Right hindlimb (tissue), 1 donor: ENCODE data around the gene CCDC57.

Experiments used
- DNase-seq: peaks from one replicate; pipeline ENCODE4 v3.0.0-alpha.2; 2018

CCDC57 gene

DNA sequence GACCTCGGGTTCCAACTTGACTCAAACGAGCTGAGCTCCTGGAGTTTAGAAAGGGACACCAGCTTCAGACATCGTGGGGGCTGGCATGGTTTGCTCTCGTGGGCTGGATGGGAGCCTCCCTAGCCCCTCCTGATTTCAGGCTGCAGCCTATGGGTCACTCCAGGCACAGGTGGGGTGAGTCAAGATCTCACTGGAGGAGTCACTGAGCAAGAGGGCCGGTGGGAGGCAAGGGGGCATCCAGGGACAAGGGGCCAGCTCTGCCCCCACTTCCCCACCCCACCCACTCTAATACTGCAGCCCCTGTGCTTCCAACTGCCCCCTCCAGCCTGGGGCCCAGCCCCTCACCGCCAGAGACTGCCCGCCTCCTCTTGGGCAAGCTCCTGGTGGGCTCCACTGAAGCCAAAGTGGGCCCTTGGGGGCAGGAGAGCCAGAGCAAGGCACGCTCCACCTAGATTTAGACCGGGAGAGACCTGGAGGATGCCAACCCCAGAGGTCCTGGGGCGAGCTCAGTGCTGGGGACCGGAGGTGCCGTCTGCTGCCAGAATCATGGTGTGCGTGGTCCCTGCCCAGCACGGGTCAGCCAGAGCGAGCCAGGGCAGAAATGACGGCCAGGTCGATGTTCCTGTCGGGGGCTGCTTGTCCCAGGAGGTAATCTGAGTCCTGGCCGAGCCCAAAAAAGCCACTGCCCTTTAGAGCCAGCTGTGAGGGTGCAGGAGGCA is 22.6 kb upstream of the CCDC57 start:
- DNase-seq: no peak

DNA sequence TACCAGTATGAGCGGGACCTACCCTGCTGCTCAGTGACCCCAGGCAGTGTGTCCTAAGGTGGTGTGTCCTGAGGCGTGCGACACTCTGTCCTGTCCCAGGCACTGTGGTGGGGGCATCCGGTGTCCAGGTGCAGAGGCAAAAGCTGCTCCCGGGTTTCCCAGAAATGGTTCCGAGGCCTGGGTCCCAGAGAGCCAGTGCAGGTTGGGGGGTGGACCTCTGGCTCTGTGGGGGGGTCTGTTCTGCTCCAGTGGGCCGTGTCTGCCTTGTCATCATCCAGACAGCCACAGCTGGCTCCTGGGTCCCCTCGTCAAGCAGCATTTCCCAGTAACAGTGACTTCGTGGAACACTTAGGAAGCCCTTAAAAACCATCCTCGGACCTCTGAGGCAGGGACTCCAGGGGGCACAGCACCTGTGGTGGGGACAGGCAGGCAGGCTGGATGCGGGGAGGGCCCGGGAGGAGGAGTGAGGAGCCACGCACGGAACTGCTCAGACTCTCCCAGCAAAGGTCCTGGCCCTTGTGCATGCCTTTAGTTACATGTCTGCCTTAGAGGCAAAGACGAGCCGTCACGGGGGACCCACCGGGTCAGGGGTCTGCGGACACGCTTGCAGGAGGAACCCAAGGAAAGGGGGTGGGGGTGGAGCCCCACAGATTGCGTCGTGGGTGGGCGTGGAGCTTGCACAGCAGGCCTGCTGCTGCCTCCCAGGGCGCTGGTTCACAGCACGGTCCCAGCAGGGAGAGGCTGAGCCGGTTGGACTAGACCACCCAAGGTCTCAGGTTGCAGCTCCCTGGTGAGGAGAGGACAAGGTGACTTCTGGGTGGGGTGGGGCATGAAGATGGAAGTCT is 21.8 kb upstream of the CCDC57 start:
- DNase-seq: peak; percentile 20

DNA sequence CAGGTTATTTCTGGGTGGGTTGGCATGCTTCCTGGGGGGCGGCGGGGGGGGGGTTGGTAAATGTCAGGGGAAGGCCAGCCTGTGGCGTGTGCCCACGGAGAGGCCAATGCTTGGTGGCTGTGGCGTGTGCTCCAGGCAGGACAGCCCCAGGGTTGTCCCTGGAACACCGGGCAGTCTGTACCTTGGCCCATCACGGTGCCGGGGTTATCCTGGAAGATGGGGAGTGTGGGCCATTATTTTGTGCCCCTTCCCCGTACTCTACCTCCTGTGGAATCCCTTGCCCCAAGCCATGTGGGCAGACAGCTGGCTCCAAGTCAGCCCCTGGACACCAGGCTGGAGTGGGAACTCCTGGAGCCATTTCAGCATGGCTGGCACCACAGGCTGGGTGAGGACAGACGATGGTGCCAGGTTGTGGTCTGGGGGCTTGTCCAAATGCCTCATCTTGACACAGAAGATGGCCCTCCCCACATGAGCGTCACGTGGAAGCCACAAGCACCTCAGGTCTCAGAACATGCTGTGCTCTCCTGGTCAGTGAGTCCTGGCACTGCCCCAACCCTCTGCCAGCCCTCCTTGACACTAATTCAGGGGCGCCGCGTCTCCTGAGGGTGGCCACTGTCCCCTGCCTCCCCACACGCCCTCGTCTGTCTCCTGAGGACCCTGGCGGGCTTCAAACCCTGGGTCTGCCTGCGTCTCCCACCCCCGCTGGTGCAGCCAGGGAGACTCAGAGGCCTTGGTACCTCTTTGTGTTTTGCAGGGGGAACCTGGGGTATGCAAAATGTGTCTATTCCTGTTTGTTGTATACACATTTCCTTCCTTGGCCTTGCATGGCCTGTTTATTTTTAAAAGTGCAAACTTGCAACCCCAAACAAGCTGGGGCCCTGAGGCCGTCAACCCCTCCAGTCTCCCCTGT is 20.5 kb upstream of the CCDC57 start:
- peak; percentile 33 for DNase-seq

DNA sequence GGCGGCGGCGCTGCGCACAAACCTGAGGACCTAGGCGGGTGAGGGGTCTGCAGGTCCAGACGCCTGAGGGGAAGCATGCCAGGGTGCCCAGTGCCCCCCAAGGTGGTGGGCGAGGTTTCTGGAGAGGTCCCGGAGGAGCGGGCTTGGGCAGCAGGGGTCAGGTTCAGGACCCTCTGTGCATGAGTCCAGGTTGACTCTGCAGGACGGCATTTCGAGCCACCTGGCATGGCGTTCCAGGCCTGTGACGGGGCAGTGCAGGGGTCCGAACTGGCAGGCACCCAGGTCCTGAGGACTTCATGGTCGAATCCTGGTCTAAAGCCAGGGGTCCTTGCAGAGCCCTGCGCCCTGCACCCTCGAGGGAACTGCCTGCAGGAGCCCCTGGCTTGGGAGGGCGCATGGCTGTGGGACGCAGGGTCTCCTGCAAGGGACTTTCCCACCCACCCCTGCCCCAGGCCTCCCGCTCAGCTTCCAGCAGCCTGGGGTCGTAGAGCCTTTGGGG is 19.7 kb upstream of the CCDC57 start:
- DNase-seq: peak; percentile 40

DNA sequence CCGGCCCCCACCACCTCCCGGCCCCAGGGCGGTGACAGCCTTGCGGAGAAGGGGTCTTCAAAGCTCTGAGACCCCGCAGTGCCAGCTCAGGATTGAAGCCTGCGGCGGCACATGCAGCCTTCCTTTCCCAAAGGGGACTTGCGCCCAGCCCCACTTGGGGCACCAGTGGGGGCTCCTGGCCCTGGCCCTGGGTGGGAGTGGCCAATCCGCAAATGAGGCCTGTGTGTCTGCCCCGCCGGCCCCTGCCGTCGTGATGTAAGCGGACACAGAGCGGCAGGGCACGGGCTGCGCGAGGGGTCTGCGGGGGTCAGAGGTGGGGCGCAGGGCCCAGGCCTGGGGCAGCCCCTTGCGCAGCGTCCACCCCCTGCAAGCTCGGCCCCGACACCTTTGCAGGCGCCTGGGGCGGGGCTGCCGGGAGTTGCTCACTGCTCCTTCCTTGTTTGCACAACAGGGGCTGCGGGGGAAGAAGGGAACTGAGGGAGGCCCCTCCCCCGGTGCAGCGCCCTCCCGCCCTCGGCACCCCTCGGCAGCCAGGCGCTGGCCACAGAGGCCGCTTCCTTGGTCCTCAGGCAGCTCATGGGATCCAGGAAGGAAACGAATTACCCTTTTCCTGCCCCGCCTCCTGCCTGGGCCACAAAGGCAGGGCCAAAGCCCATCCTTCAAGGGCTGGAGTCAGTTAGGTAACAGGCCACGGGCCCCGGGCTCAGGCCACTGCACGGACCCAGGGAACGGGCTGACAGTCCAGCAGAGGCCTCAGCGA is 19.1 kb upstream of the CCDC57 start:
- peak; percentile 73 for DNase-seq

DNA sequence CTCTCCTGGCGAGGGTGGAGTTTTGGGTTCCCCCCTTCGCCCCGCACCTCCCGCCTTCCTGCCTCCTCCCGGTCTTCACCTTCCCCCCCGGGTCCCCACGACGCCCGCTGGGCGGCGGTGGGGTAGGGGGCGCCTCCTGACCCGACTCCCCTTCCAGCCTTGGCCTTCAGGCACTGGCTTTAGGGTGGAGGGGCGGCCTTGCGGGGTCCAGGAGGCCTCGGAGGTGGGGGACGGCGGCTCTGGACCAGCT is 18.6 kb upstream of the CCDC57 start:
- no peak for DNase-seq

DNA sequence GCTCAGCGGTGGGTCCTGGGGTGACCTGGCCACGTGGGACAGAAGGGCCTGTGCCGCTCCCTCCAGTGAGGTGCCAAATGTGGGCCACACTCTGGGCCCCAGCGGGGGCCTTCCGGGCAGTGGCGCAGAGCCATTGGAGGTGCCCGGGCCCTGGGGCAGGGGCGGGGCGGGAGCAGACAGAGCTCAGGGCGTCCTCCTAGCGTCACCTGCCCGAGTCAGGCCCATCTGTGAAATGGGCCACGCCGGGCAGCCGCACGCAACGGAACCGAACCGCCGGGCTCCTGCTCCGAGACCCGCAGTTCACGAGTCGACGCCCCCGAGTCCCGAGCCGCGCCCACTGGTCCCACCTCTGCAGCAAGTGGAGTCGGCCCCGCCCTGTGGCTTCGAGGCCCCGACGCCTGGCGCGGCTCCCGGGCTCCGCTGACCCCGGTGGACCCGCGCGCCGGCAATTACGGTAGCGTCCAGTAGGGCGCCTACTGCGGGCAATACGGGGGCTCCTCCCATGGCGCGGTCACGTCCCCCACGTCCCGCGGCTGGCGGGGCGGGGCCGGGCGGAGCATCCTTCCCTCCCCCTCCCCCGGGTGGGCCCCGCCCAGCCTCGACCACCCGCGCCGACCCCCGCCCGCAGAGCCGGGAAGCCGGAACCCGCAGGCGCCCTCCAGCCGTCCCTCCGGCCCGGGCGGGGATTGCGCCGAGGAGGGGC is 18.1 kb upstream of the CCDC57 start:
- DNase-seq: peak; percentile 89

DNA sequence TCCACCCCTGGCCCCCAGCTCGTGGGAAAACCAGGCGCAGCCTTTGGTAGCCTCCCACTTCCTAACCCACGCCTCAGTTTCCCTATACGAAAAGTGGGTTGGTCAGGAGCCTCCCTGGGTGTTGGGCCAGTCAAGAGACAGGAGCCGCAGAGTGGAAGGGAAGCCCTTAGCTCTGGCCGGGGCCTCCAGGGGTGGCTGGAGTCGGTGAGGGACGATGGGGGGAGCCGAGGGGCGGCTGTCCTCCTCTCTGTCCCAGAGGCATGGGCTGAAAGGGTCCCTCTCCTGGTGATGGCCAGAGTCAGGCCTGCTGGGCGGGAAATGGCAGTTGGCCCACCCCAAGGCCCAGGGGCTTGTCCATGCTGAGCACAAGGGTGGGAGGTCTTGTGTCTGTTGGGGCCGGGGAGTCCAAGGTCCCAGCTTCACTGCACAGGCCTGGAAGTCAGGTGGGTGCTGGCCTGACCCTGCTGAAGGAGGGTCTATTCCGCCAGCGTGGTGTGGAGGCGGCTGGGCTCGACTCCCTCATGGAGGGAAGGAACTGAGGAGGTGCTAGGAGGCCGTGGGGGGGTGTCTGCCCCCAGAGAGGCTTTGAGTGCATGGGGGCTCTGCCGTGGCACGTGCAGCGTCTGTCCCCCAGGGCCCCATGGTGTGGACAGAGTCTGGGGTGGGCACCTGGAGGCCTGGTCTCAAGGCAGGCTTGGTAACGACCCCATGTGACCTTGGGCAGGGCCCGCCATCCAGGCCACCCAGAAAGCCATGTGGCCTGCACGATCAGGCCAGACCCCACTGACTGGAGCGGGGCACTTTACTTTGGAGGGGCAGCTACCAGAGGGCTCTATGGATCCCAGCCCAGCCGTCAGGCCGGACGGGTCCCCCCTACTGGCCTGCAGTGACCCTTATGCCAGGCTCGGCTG is 17.3 kb upstream of the CCDC57 start:
- peak; percentile 43 for DNase-seq

DNA sequence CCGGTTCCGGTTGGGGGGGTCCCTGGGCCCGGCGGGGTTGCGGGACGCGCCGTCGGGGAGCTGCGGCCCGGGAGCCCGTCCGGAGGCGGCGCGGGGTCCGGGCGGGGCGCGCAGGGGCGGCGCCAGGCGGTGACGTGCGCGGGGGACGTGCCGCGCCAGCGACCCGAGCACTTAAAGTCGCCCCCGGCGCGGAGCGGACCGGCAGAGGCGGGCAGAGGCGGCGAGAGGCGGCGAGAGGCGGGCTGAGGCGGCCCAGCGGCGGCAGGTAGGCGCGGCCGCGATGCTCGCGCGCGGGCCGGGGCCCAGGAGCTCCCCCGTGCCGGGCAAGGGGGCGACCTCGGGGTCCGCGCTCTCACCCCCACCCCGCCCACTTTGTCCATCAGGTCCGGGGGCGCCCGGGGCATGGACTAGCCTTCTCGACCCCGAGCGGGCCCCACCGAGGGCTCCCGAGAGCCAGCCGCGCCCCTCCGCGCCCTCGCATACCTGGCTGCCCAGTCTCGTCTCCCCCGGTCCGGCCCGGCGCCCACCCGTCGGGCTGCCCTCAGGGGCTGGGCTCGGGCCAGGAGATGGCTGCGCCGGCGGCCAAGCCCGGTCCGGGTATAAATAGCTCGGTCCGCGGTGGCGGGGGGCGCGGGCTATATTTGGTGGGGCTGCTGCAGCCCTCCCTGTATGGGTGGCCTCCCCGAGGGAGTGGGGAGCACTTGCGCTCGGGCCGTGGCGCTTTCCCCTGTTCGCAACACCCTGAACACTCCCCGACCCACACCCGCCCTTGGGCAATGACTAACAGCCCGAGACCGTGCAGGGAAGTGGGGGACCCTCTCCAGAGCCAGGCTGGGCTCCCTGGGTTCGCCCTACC is 16.4 kb upstream of the CCDC57 start, which contains the start of gene SLC16A3:
Gene SLC16A3 (plus strand): TSS at position 201 of the 856 bp plus-strand sequence. CDS start 6,967 bp downstream, outside the sequence.
- DNase-seq: peak; percentile 80

DNA sequence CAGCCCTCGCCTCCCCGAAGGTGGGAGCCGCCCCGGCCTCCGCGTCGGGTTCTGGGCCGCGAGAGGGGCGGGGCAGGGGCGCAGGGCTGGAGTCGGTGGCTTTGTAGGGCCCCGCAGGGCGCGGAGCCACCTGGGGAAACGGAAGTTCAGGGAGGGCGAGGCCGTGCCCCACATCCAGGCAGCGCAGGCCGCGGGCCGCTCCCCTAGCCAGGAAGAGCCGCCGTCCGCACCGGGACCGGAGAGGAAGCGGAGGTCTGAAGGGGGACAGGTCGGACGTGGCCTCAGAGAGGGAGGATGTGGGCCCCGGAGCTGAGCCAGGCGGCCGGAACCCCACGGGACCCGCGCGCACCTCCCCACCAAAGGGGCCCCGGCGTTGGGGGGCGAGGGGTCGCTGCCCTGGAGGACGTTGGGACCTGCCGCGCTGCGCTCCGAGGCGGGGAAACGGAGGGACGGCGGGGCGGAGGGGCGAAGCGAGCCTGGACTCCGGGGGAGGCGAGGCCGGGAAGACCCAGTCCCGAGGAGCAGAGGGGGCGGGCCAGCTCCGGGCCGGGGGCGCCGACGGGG is 15.7 kb upstream of the CCDC57 start:
- DNase-seq: peak; percentile 44

DNA sequence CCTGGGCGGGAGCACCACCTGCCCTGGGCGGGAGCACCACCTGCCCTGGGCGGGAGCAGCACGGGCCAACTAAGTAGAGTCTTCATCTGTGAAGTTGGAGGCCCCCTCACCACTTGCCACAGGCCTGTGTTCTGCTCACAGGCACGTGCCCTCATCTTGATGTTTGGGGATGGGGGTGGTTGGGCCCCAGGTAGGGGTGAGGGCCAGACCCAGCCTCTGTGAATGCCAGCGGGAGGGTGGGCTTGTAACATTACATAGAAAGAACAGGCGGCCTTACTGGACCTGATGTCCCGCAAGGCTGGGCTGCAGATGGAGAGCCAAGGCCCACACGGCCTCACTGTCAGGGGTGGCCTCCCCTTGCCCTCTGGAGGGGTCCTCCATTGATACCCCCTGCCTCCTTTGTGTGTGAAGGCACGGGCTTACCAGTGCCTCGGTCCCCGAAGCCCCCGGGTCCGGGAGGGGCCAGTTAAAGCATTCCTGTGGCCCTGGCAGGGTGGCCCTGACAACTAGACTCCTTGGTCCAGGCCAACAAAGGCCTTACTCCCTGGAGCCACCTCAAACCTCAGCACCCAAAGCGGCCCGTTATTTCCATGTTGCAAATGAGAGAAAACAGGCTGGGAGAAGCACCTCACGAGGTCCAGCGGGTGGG is 15.1 kb upstream of the CCDC57 start:
- DNase-seq: no peak

DNA sequence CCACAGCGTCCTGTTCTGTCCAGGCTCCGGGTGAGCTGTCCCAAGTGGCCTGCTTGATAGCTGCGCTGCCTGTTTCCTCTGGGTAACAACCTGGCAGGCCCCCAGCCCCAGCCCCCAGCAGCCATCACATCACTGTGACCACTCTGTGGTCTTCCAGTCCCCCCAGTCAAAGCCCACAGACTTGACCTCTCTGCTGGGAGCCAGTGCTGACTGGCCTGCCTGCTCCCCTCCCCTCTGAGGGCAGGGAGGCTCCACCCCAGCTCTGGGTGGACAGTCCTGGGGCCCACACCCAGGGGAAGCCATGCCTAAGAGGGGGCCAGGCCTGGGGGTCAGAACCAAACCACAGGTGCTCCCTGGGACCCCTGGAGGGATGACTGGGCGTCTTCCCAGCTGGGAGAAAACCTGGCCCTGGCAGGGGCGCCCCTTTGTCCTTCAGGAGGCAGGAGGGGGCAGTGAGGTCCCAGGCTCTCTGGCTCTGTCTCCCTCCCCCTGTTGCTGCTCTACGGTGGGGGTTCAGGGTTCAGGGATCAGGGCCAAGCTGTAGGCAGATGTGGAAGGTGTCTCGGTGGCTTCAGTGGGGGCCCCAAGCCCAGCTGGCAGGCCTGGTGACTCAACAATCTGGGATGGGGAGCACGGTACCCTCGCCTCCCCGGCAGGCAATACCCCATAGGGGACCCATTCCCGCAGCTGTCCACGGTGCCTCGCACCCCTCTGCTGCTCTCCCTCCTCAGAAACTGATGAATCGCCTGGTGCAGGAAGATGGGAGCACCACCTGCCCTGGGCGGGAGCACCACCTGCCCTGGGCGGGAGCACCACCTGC is 14.4 kb upstream of the CCDC57 start:
- DNase-seq: peak; percentile 24

DNA sequence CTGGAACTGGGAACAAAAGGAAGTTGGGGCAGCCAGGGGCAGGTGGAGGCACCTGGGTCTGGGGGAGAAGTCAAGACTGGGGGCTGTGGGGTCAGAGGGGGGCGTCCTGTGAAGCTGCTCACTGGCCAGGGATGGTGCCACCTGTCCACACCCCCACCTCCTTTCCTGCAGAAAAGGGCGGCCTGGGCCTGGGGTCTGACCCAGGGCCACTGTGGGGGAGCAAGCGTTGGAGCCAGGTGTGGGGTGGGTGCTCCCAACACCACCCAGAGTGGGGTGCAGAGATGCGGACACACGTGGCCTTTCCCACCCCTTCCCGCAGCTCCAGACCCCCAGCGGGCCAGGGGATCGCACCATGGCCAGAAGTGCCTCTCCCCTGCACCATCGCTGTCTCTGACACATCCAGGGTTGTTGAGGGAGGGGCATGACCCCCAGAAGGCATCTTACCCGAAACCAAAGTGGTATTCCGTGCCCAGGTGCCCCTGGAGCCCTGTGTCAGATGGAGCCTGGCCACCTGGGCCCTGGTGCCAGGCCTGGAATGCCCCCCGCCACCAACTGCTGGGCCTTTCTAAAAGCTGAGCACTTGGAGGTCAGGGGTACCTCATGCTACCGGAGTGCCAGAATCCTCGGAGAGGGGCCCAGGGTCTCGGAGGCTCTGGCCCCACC is 13.6 kb upstream of the CCDC57 start:
- peak; percentile 20 for DNase-seq

DNA sequence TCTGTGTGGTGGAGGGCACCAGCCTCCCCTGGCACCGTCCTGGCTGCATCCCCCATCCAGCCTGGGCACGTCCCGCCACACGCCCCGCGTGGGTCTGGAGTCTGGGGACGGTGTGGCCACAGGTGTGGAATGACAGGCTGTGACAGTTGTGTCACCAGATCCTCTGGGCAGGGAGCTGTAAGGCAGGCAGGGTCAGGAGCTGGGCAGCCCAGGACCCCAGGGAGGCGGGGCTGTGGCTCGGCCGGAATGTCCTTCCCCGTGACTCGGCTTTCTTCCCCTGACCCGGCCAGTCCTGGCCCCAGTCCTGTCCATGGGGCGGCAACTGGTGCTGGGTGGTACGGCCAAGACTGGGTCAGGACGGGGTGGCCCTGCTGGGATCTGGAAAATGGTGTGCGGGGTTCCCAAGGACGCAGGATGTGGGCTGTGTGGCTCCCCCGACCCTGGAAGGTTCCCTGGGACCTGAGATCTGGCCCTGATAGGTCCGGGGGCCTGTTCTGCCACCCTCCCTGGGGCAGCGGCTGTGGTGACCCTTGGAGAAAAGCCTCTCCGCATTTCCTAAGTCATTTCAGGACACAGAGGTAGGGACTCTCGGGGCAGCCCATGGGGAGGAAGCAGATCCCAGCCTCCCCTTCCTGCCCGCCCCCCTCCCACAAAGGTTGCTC is 12.9 kb upstream of the CCDC57 start:
- peak; percentile 30 for DNase-seq

DNA sequence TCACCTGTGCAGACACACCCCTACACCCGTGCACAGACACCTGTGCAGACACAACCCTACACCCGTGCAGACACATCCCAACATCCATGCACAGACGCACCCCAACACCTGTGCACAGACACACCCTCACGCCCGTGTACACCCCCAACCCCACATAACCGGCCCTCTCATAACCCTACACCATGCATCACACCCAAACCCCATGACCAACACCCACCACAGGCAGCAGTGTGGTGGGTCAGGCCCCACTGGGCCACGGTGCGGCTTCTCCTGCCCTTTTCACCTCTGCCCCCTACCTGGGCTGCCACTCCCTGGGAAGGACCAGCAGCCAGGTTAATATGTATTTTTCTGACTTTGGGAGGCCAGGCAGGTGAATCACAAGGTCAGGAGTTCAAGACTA is 12.0 kb upstream of the CCDC57 start:
- DNase-seq: no peak

DNA sequence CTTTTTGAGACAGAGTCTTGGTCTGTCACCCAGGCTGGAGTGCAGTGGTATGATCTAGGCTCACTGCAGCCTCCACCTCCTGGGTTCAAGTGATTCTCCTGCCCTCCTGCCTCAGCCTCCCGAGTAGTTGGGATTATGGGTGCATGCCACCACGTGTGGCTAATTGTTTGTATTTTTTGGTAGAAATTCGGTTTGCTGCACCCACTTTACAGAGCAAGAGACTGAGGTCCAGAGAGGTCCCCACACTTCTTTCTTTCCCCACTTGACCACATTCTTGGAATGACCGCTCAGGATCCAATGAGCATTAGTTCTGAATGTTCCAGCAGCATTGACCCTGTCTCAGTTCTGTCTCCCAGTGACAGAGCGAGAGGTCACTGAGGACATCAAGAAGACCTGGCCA is 10.9 kb upstream of the CCDC57 start:
- DNase-seq: no peak

DNA sequence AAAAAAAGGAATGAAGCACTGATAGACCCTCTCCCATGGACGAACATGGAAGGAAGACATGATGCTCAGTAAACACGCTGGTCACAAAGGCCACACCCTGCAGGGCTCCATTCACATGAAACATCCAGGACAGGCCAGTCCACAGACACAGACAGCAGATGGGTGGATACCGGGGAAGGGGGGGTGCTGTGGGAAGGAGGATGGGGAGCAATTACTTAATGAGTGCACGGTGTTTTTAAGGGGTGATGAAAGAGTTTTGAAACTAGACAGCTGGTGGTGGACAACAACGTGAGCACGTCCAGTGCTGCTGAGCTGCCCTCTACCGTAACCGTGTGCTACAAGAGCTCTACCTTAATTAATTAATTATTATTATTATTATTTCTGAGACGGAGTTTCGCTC is 10.2 kb upstream of the CCDC57 start:
- no peak for DNase-seq
